ENCODE measurements around the gene RSPRY1.
A peak's percentile ranks its signal among the peaks of the same experiment; 100 is the strongest.

Gene RSPRY1

GRCh38 chr16:57165938-57166337 lies 20.2 kb upstream of the RSPRY1 start:
- no peak overlapping the region for H3K4me3 Mint-ChIP-seq
- H3K27ac Mint-ChIP-seq, result no peak overlapping the region
- H3K36me3 Mint-ChIP-seq (ENCODE audit: low read depth), result peaks cover 46% of the 10 kb centered on the region
- no peaks in the 10 kb centered on the region for H3K9me3 Mint-ChIP-seq
- H3K4me1 Mint-ChIP-seq (ENCODE audit: low read depth), result peaks cover 6% of the 10 kb centered on the region
- H3K27me3 Mint-ChIP-seq (ENCODE audit: low read depth), result no peaks in the 10 kb centered on the region
- no peak for DNase-seq (ENCODE audit: low spot score)

GRCh38 chr16:57166451-57166850 lies 19.7 kb upstream of the RSPRY1 start:
- no peak overlapping the region for H3K4me3 Mint-ChIP-seq
- H3K36me3 Mint-ChIP-seq (ENCODE audit: low read depth), result peaks cover 46% of the 10 kb centered on the region
- no peaks in the 10 kb centered on the region for H3K9me3 Mint-ChIP-seq
- H3K27ac Mint-ChIP-seq, result no peak overlapping the region
- no peak for DNase-seq (ENCODE audit: low spot score)
- H3K4me1 Mint-ChIP-seq (ENCODE audit: low read depth), result peaks cover 5% of the 10 kb centered on the region
- H3K27me3 Mint-ChIP-seq (ENCODE audit: low read depth), result no peaks in the 10 kb centered on the region

GRCh38 chr16:57166951-57167350 lies 19.2 kb upstream of the RSPRY1 start:
- no peak for DNase-seq (ENCODE audit: low spot score)
- no peak overlapping the region for H3K4me3 Mint-ChIP-seq
- no peaks in the 10 kb centered on the region for H3K27me3 Mint-ChIP-seq (ENCODE audit: low read depth)
- H3K4me1 Mint-ChIP-seq (ENCODE audit: low read depth), result peaks cover 5% of the 10 kb centered on the region
- H3K9me3 Mint-ChIP-seq, result no peaks in the 10 kb centered on the region
- peaks cover 48% of the 10 kb centered on the region for H3K36me3 Mint-ChIP-seq (ENCODE audit: low read depth)
- H3K27ac Mint-ChIP-seq, result no peak overlapping the region

- DNase-seq (ENCODE audit: low spot score), result no peak
- no peak overlapping the region for H3K4me3 Mint-ChIP-seq
- H3K36me3 Mint-ChIP-seq (ENCODE audit: low read depth), result peaks cover 53% of the 10 kb centered on the region
- no peaks in the 10 kb centered on the region for H3K9me3 Mint-ChIP-seq
- peaks cover 5% of the 10 kb centered on the region for H3K4me1 Mint-ChIP-seq (ENCODE audit: low read depth)
- H3K27me3 Mint-ChIP-seq (ENCODE audit: low read depth), result no peaks in the 10 kb centered on the region
- H3K27ac Mint-ChIP-seq, result no peak overlapping the region
These were observed 18.6 kb upstream of the RSPRY1 start for GRCh38 chr16:57167538-57167937.

- DNase-seq (ENCODE audit: low spot score), result no peak
- H3K36me3 Mint-ChIP-seq (ENCODE audit: low read depth), result peaks cover 53% of the 10 kb centered on the region
- no peak overlapping the region for H3K4me3 Mint-ChIP-seq
- H3K27me3 Mint-ChIP-seq (ENCODE audit: low read depth), result no peaks in the 10 kb centered on the region
- H3K27ac Mint-ChIP-seq, result no peak overlapping the region
- no peaks in the 10 kb centered on the region for H3K9me3 Mint-ChIP-seq
- peaks cover 5% of the 10 kb centered on the region for H3K4me1 Mint-ChIP-seq (ENCODE audit: low read depth)
These were observed 18.2 kb upstream of the RSPRY1 start for GRCh38 chr16:57167953-57168352.

GRCh38 chr16:57169327-57169726 lies 16.8 kb upstream of the RSPRY1 start:
- H3K27ac Mint-ChIP-seq, result no peak overlapping the region
- no peaks in the 10 kb centered on the region for H3K9me3 Mint-ChIP-seq
- peaks cover 5% of the 10 kb centered on the region for H3K4me1 Mint-ChIP-seq (ENCODE audit: low read depth)
- no peaks in the 10 kb centered on the region for H3K27me3 Mint-ChIP-seq (ENCODE audit: low read depth)
- peaks cover 47% of the 10 kb centered on the region for H3K36me3 Mint-ChIP-seq (ENCODE audit: low read depth)
- H3K4me3 Mint-ChIP-seq, result no peak overlapping the region
- no peak for DNase-seq (ENCODE audit: low spot score)

GRCh38 chr16:57172721-57173290 lies 13.3 kb upstream of the RSPRY1 start:
- no peak overlapping the region for H3K4me3 Mint-ChIP-seq
- peaks cover 32% of the 10 kb centered on the region for H3K36me3 Mint-ChIP-seq (ENCODE audit: low read depth)
- no peaks in the 10 kb centered on the region for H3K27me3 Mint-ChIP-seq (ENCODE audit: low read depth)
- H3K27ac Mint-ChIP-seq, result no peak overlapping the region
- no peak for DNase-seq (ENCODE audit: low spot score)
- H3K4me1 Mint-ChIP-seq (ENCODE audit: low read depth), result no peaks in the 10 kb centered on the region
- H3K9me3 Mint-ChIP-seq, result no peaks in the 10 kb centered on the region

- DNase-seq (ENCODE audit: low spot score), result no peak
- no peak overlapping the region for H3K27ac Mint-ChIP-seq
- no peaks in the 10 kb centered on the region for H3K9me3 Mint-ChIP-seq
These were observed 10.2 kb upstream of the RSPRY1 start for GRCh38 chr16:57175896-57176295.

GRCh38 chr16:57178196-57178595 lies 7.9 kb upstream of the RSPRY1 start:
- no peaks in the 10 kb centered on the region for H3K9me3 Mint-ChIP-seq
- H3K4me3 Mint-ChIP-seq, result no peak overlapping the region
- no peaks in the 10 kb centered on the region for H3K27me3 Mint-ChIP-seq (ENCODE audit: low read depth)
- no peak overlapping the region for H3K27ac Mint-ChIP-seq
- H3K4me1 Mint-ChIP-seq (ENCODE audit: low read depth), result peaks cover 4% of the 10 kb centered on the region
- DNase-seq (ENCODE audit: low spot score), result no peak
- peaks cover 13% of the 10 kb centered on the region for H3K36me3 Mint-ChIP-seq (ENCODE audit: low read depth)

More at GRCh38 chr16:57175896-57176295, 10.2 kb upstream of the RSPRY1 start:
- Mint-ChIP-seq H3K4me3 (no peak overlapping the region), H3K27me3 (ENCODE audit: low read depth) (no peaks in the 10 kb centered on the region), H3K36me3 (ENCODE audit: low read depth) (peaks cover 23% of the 10 kb centered on the region), H3K4me1 (ENCODE audit: low read depth) (no peaks in the 10 kb centered on the region)

GRCh38 chr16:57178793-57179212 lies 7.3 kb upstream of the RSPRY1 start:
- Mint-ChIP-seq H3K9me3 (no peaks in the 10 kb centered on the region), H3K27me3 (ENCODE audit: low read depth) (no peaks in the 10 kb centered on the region), H3K27ac (no peak overlapping the region), H3K4me1 (ENCODE audit: low read depth) (peaks cover 4% of the 10 kb centered on the region), H3K36me3 (ENCODE audit: low read depth) (peaks cover 10% of the 10 kb centered on the region), H3K4me3 (no peak overlapping the region)
- no peak for DNase-seq (ENCODE audit: low spot score)

- Mint-ChIP-seq H3K9me3 (no peaks in the 10 kb centered on the region), H3K27me3 (ENCODE audit: low read depth) (no peaks in the 10 kb centered on the region), H3K36me3 (ENCODE audit: low read depth) (peaks cover 9% of the 10 kb centered on the region), H3K4me1 (ENCODE audit: low read depth) (peaks cover 8% of the 10 kb centered on the region), H3K27ac (no peak overlapping the region), H3K4me3 (no peak overlapping the region)
- DNase-seq (ENCODE audit: low spot score), result no peak
These were observed 6.8 kb upstream of the RSPRY1 start for GRCh38 chr16:57179215-57179828.

- H3K27me3 Mint-ChIP-seq (ENCODE audit: low read depth), result no peaks in the 10 kb centered on the region
- H3K4me3 Mint-ChIP-seq, result peak overlapping the region; percentile 99
- H3K4me1 Mint-ChIP-seq (ENCODE audit: low read depth), result peaks cover 31% of the 10 kb centered on the region
- H3K27ac Mint-ChIP-seq, result peak overlapping the region; percentile 0
- H3K36me3 Mint-ChIP-seq (ENCODE audit: low read depth), result peaks cover 10% of the 10 kb centered on the region
- no peaks in the 10 kb centered on the region for H3K9me3 Mint-ChIP-seq
- DNase-seq (ENCODE audit: low spot score), result no peak
These were observed 2.0 kb upstream of the RSPRY1 start for GRCh38 chr16:57184113-57184512.

- Mint-ChIP-seq H3K4me3 (peak overlapping the region; percentile 99), H3K36me3 (ENCODE audit: low read depth) (peaks cover 13% of the 10 kb centered on the region), H3K27me3 (ENCODE audit: low read depth) (no peaks in the 10 kb centered on the region), H3K9me3 (no peaks in the 10 kb centered on the region), H3K27ac (peak overlapping the region; percentile 92), H3K4me1 (ENCODE audit: low read depth) (peaks cover 31% of the 10 kb centered on the region)
- DNase-seq (ENCODE audit: low spot score), result no peak
These were observed 1.2 kb upstream of the RSPRY1 start for GRCh38 chr16:57184887-57185445.

- H3K27ac Mint-ChIP-seq, result peak overlapping the region; percentile 92
- H3K36me3 Mint-ChIP-seq (ENCODE audit: low read depth), result peaks cover 13% of the 10 kb centered on the region
- no peaks in the 10 kb centered on the region for H3K27me3 Mint-ChIP-seq (ENCODE audit: low read depth)
- peak overlapping the region; percentile 99 for H3K4me3 Mint-ChIP-seq
- H3K4me1 Mint-ChIP-seq (ENCODE audit: low read depth), result peaks cover 31% of the 10 kb centered on the region
- no peak for DNase-seq (ENCODE audit: low spot score)
- no peaks in the 10 kb centered on the region for H3K9me3 Mint-ChIP-seq
These were observed 634 bp upstream of the RSPRY1 start for GRCh38 chr16:57185446-57185944.

Measured in T-helper 2 cell treated with Interferon-gamma antibody and Interleukin-4, amounts not matched to agents 5 μg/mL and 100 μg/mL, for 36 hours (primary cell).